Stimulated activated naive CD4-positive, alpha-beta T cell treated with Interleukin-2 at 50 U/mL for 16 hours (primary cell): Measurements from ENCODE around the gene SLC39A13.

Source experiments
- DNase-seq: peaks from one replicate; lab custom pipeline; 2025; lab: John Stamatoyannopoulos, UW

SLC39A13 gene

GRCh38 chr11:47453365-47453764, 45.0 kb downstream of the SLC39A13 start:
- no peak for DNase-seq

GRCh38 chr11:47454258-47454671, 45.9 kb downstream of the SLC39A13 start:
- peak; percentile 52 for DNase-seq

- DNase-seq = no peak
These were observed 52.3 kb downstream of the SLC39A13 start for GRCh38 chr11:47460571-47461235.

GRCh38 chr11:47461876-47462275, 53.5 kb downstream of the SLC39A13 start:
- DNase-seq = no peak

- no peak for DNase-seq
These were observed 56.1 kb downstream of the SLC39A13 start for GRCh38 chr11:47464483-47464882.
